Adrenal gland (tissue), 12 donors: ENCODE measurements around the gene ZNF473. TPM values are rescaled to one million over a fixed set of nuclear protein-coding genes. Genes with fewer than 3 reads are reported as not detected.

Source experiments
- DNase-seq, 7 donors: peaks; one replicate each; pipeline ENCODE4 v3.0.0-alpha.2; 2019 to 2020
- H3K27ac ChIP-seq, 5 donors: fragments of 200-600 bp; sonication (generic) in 4 of 5; 1 replicate in 3 of 5; 2 replicates in 2 of 5; pipeline versions ENCODE4 v1.5.1 to v1.8.0; 2016 to 2020; ENCODE audit warnings: mild to moderate bottlenecking in 1 of 5
- H3K27me3 ChIP-seq: fragments of 200-600 bp; 2 replicates; pipeline ENCODE4 v1.8.0; 2021
- H3K36me3 ChIP-seq, 2 donors: fragments of 200-600 bp; replicated peaks in 1 of 2; 1 replicate in 1 of 2; 2 replicates in 1 of 2; pipeline versions ENCODE4 v1.5.1 to v1.8.0; 2018 to 2022
- H3K4me1 ChIP-seq, 2 donors: fragments of 200-600 bp; replicated peaks in 1 of 2; 1 replicate in 1 of 2; 2 replicates in 1 of 2; pipeline versions ENCODE4 v1.5.1 to v1.8.0; 2018 to 2021
- H3K4me3 ChIP-seq, 4 donors: fragments of 200-600 bp; sonication (generic) in 3 of 4; one replicate each; pipeline ENCODE4 v1.5.1; 2016 to 2018
- H3K9me3 ChIP-seq, 3 donors: fragments of 200-600 bp; sonication (generic) in 1 of 3; replicated peaks in 1 of 3; 1 replicate in 2 of 3; 2 replicates in 1 of 3; pipeline versions ENCODE4 v1.5.1 to v1.8.0; 2016 to 2021
- CTCF ChIP-seq, 6 experiments: fragments of 450-650 bp in 4 of 6; fragments of 200-600 bp in 2 of 6; sonication (generic) in 1 of 6; IDR thresholded peaks; 1 replicate in 5 of 6; 2 replicates in 1 of 6; pipeline versions ENCODE4 v1.5.1 to v1.8.0; 2016 to 2021; ENCODE audit warnings: antibody characterized with exemption in 6 of 6, mild to moderate bottlenecking in 2 of 6, moderate library complexity in 1 of 6
- POLR2A ChIP-seq, 2 donors: fragments of 450-650 bp; IDR thresholded peaks; one replicate each; pipeline ENCODE4 v1.6.1; 2017; ENCODE audit warnings: antibody characterized with exemption in 2 of 2, mild to moderate bottlenecking in 2 of 2, moderate library complexity in 1 of 2
- WGBS, 4 donors: extraction: QIAGEN DNeasy Blood & Tissue Kit in 2 of 4; methylation state at CpG; one replicate each; pipeline versions ENCODE4 v1.1.5 to v1.1.7; 2013 to 2017; 5-methylcytosine and 5-hydroxymethylcytosine counted together
- intact Hi-C, 2 donors: fragments of 100-400 bp; cut with DNase I; formaldehyde crosslinking; loops; one replicate each; pipeline versions ENCODE4 v1.14.1 to v1.15.0; 2022 to 2023
- polyA plus RNA-seq, 3 donors: library from polyadenylated mRNA; stranded (reverse); fragments of 200-250 nt in 2 of 3; fragments of 350-450 nt in 1 of 3; fragmentation: Illumina TruSeq in 1 of 3; extraction: RNeasy Lipid Tissue Mini Kit (QIAGEN cat#74804) in 1 of 3; gene quantifications; one replicate each; pipeline ENCODE4 v1.2.3, GENCODE V29; 2013 to 2014
- total RNA-seq, 9 donors: library from RNA; depleted of rRNA in 4 of 9; stranded (reverse); fragments of >200 nt in 4 of 9; fragments of 120-200 nt in 1 of 9; fragmentation: NEBNext Ultra II Directional in 1 of 9; extraction: Animal tissue kit (Norgen Biotek cat#: 25700) in 1 of 9; gene quantifications; one replicate each; pipeline versions ENCODE4 v1.1.0 to v1.2.4, GENCODE V29; 2013 to 2023
- donor health status: healthy with polysubstance abuse.
- donor health status: Bipolar disorder and iron deficiency.
- donor health status: DM: yes; HTN: yes; CAD: no.
- donor health status: DM: no; HTN: no; CAD: no.
- donor health status: DM: no; HTN: no; CAD: no.
- donor health status: DM: yes; HTN: yes; CAD: no.

ZNF473 gene
- total and polyA plus RNA-seq, 12 donors, result 2.7 to 13.2 (median 9.1) TPM

GRCh38 chr19:49984491-49984890 lies 41.3 kb upstream of the ZNF473 start:
- Histone ChIP-seq H3K36me3 (peaks cover 0 to 43% of the 10 kb centered on the region in 2 donors), H3K9me3 (no peaks in the 10 kb centered on the region), H3K27me3 (no peaks in the 10 kb centered on the region), H3K4me3 (no peak overlapping the region), H3K27ac (no peak overlapping the region), H3K4me1 (peaks cover 0 to 13% of the 10 kb centered on the region in 2 donors)
- intact Hi-C loops, result loop anchor here in 1 of 2 donors (2.0 kb wide), 1 partner anchor 48 kb away; no protein-coding TSS in a partner anchor
- no peak for DNase-seq
- TF ChIP-seq POLR2A (IDR thresholded peaks at IDR 0.05) (no peak), CTCF (IDR thresholded peaks at IDR 0.05) (no peak)
- WGBS, 4 donors, result 83 to 90% (median 86%) methylated on average over 11 of the region's 11 CpGs

- 66 to 69% (median 67%) methylated on average over 3 of the region's 3 CpGs for WGBS, 4 donors
- intact Hi-C loops, result loop anchor here in 1 of 2 donors (2.0 kb wide), 1 partner anchor 49 kb away; no protein-coding TSS in a partner anchor
- H3K9me3 ChIP-seq, result no peaks in the 10 kb centered on the region
- H3K36me3 ChIP-seq, result peaks cover 0 to 54% of the 10 kb centered on the region in 2 donors
- TF ChIP-seq CTCF (IDR thresholded peaks at IDR 0.05) (no peak), POLR2A (IDR thresholded peaks at IDR 0.05) (no peak)
- H3K27ac ChIP-seq, result no peak overlapping the region
- H3K4me3 ChIP-seq, result no peak overlapping the region
- peaks cover 0 to 13% of the 10 kb centered on the region in 2 donors for H3K4me1 ChIP-seq
- DNase-seq, result no peak
- no peaks in the 10 kb centered on the region for H3K27me3 ChIP-seq
Observed at GRCh38 chr19:49985871-49986270, 39.9 kb upstream of the ZNF473 start.

GRCh38 chr19:49986354-49986753 lies 39.5 kb upstream of the ZNF473 start:
- Histone ChIP-seq H3K4me1 (peaks cover 0 to 13% of the 10 kb centered on the region in 2 donors), H3K4me3 (no peak overlapping the region), H3K9me3 (no peaks in the 10 kb centered on the region), H3K27me3 (no peaks in the 10 kb centered on the region), H3K27ac (no peak overlapping the region), H3K36me3 (peaks cover 0 to 58% of the 10 kb centered on the region in 2 donors)
- intact Hi-C loops, result no loop called here
- no peak for DNase-seq
- 89 to 90% (median 90%) methylated on average over 10 of the region's 10 CpGs for WGBS, 4 donors
- TF ChIP-seq CTCF (IDR thresholded peaks at IDR 0.05) (no peak), POLR2A (IDR thresholded peaks at IDR 0.05) (no peak)

- intact Hi-C loops, result no loop called here
- H3K27me3 ChIP-seq, result no peaks in the 10 kb centered on the region
- H3K9me3 ChIP-seq, result no peaks in the 10 kb centered on the region
- DNase-seq, result peak; percentile 89 to 97 (median 94)
- TF ChIP-seq POLR2A (IDR thresholded peaks at IDR 0.05) (no peak), CTCF (IDR thresholded peaks at IDR 0.05) (peak in 5 of 6 experiments; percentile 19 to 55 (median 52))
- H3K36me3 ChIP-seq, result peaks cover 0 to 63% of the 10 kb centered on the region in 2 donors
- H3K27ac ChIP-seq, result no peak overlapping the region
- H3K4me3 ChIP-seq, result no peak overlapping the region
- H3K4me1 ChIP-seq, result peaks cover 0 to 8% of the 10 kb centered on the region in 2 donors
- 12 to 47% (median 23%) methylated on average over 3 to 9 of the region's 9 CpGs for WGBS, 4 donors
Observed at GRCh38 chr19:49987159-49987698, 38.6 kb upstream of the ZNF473 start.
